GM13977 (cell line): Measurements from ENCODE around the gene MYCBP2.
"Not testable (repeated sequence)": the region's sequence is repeated elsewhere in the genome, so short reads cannot be mapped to it uniquely, and the experiment has no call there.

Experiments
- DNase-seq: peaks from one replicate; pipeline ENCODE4 v3.0.0; 2012; ENCODE audit warnings: low spot score
- CTCF ChIP-seq: IDR thresholded peaks from 2 replicates; pipeline ENCODE4 v1.5.1; 2012; ENCODE audit warnings: mild to moderate bottlenecking, control low read depth; ENCODE audit not compliant: insufficient read depth; ENCODE audit errors: extremely low read depth, missing control alignments
- in situ Hi-C: fragments of 300-500 bp; cut with MboI; formaldehyde crosslinking; loops from one replicate; pipeline ENCODE4 v1.12.0; 2022; ENCODE audit warnings: low sequenced_read_pairs, low pct_unique_long_range_greater_than_20kb, mixed read lengths, inconsistent platforms; ENCODE audit not compliant: unreplicated experiment

Gene MYCBP2

GRCh38 chr13:77356155-77356554 lies 29.3 kb upstream of the MYCBP2 start:
- no peak for DNase-seq
- no peak for TF ChIP-seq CTCF
- in situ Hi-C loops, result no loop called here

DNA sequence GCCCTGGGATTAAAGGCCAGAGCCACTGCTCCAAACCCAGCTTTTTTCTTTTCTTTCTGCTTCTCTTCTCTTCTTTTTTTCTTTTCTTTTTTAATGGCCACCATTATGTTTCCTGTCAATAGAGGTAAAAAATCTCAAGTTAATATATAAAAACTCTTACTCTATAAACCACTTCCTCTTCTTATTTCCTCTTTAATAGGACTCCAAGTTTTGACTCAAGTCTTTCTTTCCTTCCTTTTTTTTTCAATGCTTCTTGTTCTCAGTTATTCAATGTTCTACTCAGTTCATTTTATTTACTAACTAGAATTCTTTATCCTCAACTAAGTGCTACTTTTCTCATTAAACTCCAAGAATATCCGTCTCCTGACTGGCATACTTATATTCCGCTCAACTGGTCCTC lies 27.1 kb upstream of the MYCBP2 start:
- DNase-seq, result no peak
- in situ Hi-C loops, result no loop called here
- no peak for TF ChIP-seq CTCF

DNA sequence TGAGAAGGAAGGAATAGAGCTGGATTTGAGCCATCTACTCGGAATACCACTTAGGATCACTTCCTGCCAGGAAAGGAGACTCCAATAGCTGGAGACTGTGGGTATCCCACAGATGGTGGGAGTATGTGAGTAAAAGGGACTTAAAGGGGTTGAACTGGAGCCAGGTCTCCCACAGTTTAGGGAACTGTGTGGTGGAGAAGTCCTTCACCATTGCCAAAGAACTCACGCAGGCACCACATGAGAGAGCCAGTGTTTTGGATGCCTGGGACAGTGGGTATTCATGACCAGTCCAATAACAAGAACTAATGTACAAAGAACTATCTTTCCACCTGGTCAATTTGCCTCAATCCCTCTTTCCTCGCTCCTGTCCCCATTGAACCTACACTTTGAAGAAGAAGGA lies 24.4 kb upstream of the MYCBP2 start:
- in situ Hi-C loops, result no loop called here
- no peak for DNase-seq
- no peak for TF ChIP-seq CTCF

GRCh38 chr13:77350811-77351210 lies 23.9 kb upstream of the MYCBP2 start:
- TF ChIP-seq CTCF, result no peak
- DNase-seq, result no peak
- in situ Hi-C loops, result no loop called here

DNA sequence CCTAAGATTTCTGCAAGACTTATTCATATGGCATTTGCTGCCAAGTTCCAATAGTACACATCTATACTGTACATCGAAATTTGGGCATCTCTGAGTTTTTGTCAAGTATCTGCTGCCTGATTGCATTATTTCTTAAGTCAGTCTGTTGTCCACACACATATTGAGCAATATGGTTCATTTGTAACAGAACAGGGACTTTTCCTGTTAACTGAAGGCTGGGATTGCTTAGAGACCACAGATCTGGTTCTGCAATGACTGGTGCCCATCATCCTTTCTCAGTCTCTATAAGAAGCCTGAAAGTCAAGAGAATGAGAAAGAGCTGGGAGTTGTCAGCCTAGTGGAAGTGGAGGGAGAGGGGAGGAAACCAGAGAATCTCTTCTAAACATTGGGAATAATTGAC lies 22.5 kb upstream of the MYCBP2 start:
- no peak for DNase-seq
- no peak for TF ChIP-seq CTCF
- in situ Hi-C loops, result no loop called here

DNA sequence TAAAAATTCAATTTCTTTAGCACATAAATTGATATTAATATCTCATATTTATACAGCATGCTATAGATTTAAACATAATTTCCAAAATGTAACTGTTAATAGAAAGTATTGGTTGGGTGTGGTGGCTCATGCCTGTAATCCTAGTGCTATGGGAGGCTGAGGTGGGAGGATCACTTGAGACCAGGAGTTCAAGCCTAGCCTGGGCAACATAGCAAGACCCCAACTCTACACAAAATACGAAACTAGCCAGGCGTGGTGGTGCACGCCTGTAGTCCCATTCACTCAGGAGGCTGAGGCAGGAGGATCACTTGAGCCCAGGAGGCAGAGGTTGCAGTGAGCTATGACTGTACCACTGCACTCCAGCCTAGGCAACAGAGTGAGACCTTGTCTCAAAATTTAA lies 20.5 kb upstream of the MYCBP2 start:
- in situ Hi-C loops, DNase-seq: not testable (repeated sequence)

- in situ Hi-C loops, result no loop called here
- no peak for DNase-seq
- no peak for TF ChIP-seq CTCF
These were observed 18.4 kb upstream of the MYCBP2 start for GRCh38 chr13:77345150-77345780.
